IPS-18c (cell line): ENCODE results near the gene ADAT3.

Experiments used
- H3K4me3 ChIP-seq: 2 replicates; pipeline ENCODE4 v1.7.0; 2013; ENCODE audit warnings: low read depth, mild to moderate bottlenecking, low read length, moderate library complexity; ENCODE audit not compliant: insufficient read depth
- H3K9me3 ChIP-seq: one replicate; pipeline ENCODE4 v1.6.1; 2013; ENCODE audit warnings: mild to moderate bottlenecking, low read length, moderate library complexity; ENCODE audit not compliant: control insufficient read depth, insufficient read depth

The ADAT3 gene

GRCh38 chr19:1957562-1958248, 52.5 kb downstream of the ADAT3 start:
- H3K9me3 ChIP-seq, result no peaks in the 10 kb centered on the region
- H3K4me3 ChIP-seq, result no peak overlapping the region

GRCh38 chr19:1959928-1960589, 54.9 kb downstream of the ADAT3 start:
- Histone ChIP-seq H3K4me3 (no peak overlapping the region), H3K9me3 (no peaks in the 10 kb centered on the region)

- H3K4me3 ChIP-seq, result no peak overlapping the region
- no peaks in the 10 kb centered on the region for H3K9me3 ChIP-seq
These were observed 56.0 kb downstream of the ADAT3 start for GRCh38 chr19:1961000-1961883.

GRCh38 chr19:1962674-1963073, 57.5 kb downstream of the ADAT3 start:
- H3K9me3 ChIP-seq, result no peaks in the 10 kb centered on the region
- no peak overlapping the region for H3K4me3 ChIP-seq
